Colon (tissue), 2 donors: ENCODE results near the gene EYA4.

ENCODE experiments used
- FAIRE-seq: peaks from 2 replicates; lab custom pipeline; 2012; peaks lifted over from hg19 to GRCh38; lab: Jason Lieb, UNC
- donor health status: control.
- donor health status: control.

The EYA4 gene, protein sequence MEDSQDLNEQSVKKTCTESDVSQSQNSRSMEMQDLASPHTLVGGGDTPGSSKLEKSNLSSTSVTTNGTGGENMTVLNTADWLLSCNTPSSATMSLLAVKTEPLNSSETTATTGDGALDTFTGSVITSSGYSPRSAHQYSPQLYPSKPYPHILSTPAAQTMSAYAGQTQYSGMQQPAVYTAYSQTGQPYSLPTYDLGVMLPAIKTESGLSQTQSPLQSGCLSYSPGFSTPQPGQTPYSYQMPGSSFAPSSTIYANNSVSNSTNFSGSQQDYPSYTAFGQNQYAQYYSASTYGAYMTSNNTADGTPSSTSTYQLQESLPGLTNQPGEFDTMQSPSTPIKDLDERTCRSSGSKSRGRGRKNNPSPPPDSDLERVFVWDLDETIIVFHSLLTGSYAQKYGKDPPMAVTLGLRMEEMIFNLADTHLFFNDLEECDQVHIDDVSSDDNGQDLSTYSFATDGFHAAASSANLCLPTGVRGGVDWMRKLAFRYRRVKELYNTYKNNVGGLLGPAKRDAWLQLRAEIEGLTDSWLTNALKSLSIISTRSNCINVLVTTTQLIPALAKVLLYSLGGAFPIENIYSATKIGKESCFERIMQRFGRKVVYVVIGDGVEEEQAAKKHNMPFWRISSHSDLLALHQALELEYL

DNA sequence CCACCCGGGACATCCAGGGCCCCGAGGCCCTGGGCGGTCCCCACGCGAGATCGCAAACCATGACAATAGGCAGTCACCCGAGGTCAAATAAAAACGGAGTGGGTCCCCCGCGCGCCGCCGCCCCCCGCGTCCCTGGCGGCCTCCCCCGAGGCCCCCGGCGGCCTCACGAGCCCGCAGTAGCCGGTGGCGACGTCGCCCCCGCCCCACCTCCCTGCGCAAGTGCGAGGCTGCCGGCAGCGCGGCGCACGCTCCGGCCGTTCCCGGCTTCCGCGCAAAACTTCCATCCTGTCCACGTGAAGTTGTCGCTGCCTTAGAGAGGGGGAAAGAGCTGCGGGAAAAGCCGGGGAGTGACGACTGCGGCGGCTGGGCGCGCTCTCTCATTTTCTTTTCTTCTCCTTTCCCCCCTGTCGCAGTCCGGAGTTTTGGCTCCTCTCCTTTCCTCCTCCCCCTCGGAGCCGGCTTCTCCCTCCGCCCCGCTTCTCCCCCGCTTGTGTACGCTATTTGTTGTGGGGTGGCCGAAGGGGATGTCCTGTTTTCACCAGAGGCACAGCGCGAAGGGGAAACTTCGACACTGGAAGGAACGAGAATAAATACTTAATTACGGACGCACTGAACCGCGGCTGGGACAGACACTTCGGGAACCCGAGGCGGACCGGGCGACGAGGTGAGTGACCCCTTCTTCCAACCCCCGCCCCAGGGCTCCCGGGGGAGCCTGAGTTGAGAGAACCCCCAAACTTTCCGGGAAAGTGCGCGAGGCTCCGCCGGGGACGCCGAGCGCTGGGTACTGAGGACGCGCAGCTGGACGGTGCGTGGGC, at the start of gene EYA4:
Gene EYA4 (plus strand): TSS at position 272 of the 815 bp plus-strand sequence. CDS start 33,424 bp downstream, outside the sequence.
- no peak for FAIRE-seq

DNA sequence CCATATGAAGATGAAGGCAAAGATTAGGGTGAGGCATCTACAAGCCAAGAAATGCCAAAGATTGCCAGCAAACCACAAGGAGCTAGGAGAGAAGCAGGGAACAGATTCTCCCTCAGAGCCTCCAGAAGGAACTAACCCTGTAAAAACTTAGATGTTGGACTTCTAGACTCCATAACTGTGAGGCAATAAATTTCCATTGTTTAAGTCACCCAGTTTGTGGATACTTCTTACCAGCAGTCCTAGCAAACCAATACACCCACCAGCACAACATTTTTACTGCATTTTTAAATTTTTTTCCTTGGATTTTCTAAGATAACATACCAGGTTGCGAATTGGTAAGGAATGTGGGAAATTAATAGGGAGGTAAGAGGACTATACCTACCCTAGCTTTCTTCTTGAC, 47.8 kb upstream of the EYA4 start:
- no peak for FAIRE-seq

DNA sequence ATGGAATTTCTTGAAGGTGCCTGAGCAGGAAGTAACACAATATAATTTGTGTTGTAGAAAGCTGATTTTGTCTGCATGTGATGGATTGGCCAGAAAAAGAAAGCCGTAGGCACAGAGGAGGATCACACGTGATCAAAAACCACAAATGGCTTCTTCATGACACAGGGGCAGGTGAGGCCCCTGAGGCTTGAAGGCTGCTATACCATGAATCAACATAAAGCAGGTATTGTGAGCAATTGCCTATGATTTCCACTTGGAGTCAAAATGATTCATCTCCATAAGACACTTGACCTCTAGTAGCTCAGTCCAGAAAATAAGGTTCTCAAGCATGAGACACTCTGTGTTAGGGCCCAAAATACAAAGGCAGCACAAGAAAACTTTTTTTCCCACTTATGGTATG, 42.4 kb upstream of the EYA4 start:
- FAIRE-seq, result no peak

DNA sequence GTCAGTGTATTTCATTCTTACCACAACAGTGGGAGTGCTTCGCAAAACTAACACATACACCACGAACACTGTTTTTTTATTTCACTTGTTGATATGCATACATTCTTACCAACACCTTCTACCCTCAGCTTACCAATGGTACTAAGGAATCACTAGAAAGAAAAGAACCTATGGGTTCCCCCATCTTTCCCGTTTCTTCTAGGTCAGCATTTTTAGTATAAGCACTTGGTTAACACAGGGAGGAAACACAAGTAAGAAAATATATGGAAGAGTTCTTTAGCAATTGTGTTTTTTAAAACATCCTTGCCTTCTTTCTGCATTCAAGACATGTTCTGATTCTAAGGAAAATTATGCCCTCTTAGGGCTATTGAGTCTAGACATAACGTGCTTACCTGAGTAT, 39.9 kb upstream of the EYA4 start:
- no peak for FAIRE-seq

DNA sequence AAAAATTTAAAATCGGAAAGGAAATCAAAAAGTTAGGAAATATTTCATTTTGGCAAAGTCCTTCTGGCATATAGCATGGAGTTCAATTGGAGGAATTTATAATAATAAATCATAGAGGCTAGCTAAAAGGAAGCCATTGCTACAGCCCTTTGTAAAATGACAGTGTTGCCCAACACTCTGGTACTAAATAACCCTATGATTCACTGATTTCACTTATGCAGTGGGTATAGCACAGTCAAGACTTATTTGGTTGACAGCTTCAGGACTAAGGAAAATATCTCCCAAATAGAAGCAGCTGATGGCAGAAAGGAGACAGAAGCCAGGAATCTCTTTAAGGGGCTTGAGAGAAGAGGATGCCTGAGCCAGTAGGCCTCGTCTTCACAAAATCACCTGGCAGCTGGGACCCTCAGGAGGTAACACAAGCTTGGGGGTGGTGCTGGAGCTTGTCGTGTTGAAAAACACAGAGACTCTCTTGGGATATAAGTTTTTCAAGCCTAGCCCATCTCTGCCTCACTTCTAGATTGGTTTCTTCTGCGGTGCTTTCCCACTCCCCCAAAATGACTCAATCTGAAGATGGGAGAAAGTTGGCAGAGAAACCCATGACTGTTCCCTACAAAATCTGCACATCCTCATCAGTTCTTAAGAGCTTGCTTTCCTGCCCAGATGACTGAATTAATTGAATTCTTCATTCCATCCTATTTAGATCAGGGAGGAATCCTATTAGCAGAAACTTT, 38.4 kb upstream of the EYA4 start:
- no peak for FAIRE-seq

DNA sequence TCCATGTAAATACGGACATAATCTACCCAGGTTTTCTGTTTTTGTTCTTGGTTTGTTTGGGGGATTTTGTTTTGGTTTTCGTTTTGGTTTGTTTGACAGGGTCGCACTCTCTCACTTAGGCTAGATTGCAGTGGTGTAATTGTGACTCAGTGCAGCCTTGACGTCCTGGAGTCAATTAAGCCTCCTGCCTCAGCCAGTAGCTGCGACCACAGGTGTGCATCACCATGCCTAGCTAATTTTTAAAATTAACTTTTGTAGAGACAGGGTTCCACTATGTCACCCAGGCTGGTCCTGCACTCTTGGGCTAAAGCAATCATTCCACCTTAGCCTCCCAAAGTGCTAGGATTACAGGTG, 37.8 kb upstream of the EYA4 start:
- no peak for FAIRE-seq

DNA sequence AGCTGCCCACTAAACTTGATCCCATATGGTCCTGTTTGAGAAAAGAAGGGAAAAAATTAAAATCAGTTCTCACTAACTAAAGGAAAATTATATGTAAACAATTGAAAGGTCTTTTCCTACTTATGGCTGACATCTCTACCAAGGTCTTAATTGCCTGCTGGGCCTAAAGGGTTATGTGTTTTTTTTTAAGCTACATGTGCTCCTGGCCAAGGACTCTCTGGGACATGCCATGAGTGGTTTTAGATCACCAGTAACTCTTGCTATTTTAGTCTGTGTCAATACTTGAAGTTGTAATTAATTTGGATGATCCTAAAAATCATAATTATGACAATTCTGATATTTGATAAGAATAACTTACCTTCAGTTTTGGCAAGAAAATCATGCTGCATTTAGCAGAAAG, 35.9 kb upstream of the EYA4 start:
- FAIRE-seq, result no peak

DNA sequence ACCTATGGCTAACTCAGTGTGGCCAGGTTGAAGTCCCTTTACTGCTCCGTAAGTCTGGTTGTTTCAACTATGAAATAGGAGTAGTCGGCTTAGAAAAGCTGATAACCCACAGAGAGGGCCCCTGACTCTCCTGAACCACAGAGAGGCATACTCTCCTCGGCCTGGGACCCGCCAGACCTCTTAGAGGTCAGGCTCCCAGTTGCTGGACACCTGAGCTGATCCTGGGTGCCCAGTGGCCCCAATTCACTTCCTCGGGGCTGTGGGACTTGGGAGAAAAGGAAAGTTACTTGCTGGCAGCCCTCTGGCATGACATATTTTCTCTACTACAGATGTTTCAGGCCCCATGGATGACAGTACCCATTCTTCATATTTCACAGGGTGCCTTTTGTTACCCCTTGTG, 34.2 kb upstream of the EYA4 start:
- FAIRE-seq, result no peak

DNA sequence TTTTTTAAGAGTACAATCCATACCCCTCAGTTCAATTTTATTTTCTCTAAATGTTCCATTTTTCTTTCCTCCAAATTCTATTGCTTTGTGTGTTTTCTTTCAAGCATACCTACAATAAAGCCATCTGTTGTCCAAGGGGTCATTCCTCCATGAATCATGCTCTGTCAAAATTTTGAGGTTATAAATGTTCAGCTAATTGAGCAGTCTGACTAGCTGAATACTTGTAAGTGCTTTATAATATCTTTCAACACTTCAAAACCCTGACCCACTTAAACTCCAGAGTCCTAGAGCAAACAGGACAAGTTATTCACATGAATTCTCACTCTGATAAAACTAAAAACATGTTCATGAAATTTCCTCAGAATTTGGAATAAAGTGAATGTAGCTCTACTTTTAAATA, 33.4 kb upstream of the EYA4 start:
- no peak for FAIRE-seq

DNA sequence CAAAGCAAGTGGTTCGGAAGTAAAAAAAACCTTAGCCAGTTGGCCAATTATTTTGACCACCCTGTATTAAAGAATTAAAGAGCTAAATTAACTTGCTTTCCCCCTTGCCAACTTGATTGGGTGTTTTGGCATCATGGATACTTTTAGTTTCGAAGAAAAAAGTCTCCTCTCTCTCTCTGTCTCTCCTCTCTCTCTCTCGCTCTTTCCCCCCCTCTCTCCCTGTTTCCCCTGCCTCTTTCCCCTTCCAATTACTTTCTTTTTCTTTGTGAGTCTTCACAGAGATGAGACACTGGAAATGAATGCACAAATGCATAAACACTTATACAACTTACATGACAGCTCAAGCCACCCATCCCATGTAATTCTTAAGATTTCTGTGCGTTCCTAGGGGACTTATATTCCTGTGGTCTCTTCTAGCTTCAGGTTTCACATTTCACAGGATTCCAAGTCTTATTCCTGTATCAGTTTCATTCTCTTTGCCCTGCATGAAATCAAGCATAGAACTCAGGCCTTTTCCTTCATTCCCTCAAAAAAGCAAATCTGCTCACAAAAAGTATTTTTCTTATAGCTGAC, 32.9 kb upstream of the EYA4 start:
- no peak for FAIRE-seq

DNA sequence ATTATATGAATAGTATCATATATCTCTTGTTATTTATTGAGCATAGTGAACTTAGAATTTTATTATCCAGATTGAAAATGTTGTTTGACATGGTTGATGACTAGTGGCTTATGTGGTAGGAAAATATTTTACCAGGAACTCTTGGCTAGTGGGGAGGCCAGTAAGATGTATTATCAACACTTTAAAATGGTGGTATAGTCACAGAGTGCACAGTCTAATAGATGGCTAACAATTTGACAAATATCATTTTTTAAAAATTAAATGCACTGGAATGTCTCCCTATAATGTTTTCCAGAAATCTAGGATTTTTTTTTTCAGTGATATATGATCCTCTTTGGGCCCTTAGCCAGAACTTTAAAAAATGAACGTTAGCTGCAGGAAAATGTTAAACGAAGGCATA, 26.9 kb upstream of the EYA4 start:
- no peak for FAIRE-seq

DNA sequence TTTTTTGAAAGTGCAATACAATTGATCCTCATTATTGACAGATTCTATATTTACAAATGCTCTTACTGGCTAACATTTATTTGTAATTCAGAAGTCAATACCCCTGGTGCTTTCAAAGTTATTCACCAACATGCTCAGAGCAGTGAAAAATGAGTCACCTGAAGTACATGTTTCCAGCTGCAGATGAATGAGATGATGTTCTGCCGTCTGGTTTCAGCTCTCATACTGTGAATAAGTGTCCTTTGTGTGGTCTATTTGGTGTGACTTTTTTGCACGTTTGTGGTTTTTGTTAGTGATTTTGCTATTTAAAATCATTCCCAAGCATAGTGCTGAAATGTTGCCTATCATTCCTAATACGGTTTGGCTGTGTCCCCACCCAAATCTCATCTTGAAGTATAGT, 22.3 kb upstream of the EYA4 start:
- no peak for FAIRE-seq

DNA sequence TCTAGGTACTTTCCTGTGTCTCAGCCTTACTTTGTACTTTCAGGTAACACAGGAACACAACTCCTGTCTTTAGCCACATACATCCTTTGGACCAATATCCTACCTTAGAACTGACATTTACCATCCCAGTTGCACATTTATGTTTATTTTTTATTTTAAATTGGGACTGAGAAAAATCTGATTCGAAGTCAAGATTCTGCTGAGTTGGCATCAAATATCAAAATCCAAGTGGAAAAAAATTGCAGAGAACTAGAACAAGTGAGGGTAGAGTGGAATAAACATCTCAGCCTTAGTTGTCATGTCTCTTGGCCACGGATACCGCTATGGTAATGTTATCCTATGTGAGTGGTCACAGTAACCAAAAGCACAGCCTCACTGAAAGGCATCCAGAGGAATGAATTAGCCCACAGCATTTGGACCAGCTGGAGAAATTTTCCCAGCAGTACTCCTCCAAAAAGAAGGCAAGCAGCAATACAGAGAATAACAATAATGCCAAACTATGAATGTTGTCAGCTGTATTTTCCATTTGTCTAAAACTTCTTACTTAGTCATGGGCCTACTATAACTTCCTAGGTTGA, 17.6 kb upstream of the EYA4 start:
- FAIRE-seq, result no peak

DNA sequence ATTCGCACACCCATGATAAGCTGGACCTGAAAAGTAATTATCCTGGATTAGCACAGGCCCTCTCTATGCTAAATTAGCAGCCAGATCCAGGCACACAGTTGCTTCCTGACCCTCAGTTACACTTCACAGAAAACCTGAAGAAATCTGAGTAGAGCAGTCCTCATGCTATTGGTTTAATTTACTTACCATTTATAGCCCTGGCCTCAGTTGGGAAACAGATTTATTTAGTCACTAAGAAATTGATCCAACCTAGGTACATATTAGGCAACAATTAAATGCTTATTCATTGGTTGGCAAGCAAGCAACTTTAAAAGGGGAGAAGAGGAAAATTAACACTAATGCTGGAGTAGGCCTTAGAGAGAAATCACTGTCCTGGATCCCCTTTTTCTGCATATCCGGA, 15.6 kb upstream of the EYA4 start:
- no peak for FAIRE-seq

DNA sequence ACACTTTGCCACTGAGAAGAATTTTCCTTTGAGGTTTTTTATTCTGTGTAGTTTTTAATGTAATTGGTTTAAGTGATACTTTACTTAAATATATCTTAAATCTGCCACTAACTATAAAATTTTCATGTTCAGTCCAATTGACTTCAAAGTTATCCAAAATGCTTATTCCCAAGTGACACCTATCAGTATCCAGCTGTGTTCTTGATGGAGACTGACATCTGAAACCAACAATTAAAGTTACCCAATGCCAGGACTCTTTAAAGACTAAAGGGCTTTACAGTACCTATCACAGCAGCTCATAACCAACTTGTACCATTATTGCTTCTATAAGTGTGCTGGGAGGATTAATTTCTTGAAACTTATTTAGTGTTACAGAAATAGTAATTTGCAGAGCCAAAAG, 13.8 kb upstream of the EYA4 start:
- no peak for FAIRE-seq

DNA sequence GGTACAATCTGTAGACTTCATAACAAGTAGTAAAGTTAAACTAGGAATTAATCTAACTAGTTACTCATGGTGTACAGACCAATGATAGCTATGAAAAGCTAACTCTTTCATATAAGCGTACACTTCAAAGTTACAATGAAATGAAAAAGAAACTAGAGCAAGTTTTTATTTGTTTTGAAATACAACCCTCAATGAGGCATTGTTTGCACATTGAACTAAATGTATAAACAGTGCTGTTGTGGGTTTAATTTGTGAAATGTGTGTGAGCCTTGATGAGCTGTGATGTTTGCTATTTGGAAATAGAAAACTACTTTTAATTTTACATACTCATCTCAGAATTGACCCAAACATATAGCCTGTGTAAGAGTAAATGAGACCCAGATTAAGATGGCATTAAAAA, 11.1 kb upstream of the EYA4 start:
- no peak for FAIRE-seq

DNA sequence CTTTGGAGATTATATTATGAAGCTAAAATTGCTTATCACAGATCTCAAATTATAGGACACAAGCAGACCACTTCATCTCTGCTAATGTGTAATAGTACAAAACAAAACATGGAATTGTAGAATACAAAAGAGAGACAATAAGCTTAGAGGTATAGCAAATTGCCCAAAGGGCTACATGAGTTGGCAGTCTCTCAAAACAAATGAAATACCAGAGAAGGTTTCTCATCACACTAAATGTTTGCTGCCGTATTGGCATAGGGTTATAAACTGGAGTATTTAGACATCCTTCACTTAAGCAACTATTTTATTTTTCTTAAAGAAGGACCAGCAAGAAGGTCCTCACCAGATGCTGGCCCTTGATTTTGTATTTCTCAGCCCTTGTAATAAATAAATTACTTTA, 5.9 kb upstream of the EYA4 start:
- no peak for FAIRE-seq

DNA sequence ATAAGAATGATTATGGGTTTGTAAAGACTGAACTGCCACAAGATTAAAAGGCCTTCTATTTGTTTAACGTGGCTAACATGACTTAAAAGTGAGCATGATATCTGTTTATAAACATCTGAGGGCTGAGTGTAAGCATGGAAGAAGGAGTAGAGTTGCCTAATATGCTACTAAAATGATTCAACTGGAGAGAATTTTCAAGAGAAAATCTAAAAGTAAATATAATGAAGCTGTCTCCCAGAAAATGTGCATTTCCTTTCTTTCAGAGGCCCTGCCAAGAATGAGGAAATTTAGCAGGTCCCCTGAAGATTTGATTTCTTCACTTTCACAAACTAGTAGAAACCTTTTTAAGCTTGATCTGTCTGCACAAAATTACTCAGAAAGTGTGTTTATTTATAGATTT, 4.2 kb upstream of the EYA4 start:
- no peak for FAIRE-seq

DNA sequence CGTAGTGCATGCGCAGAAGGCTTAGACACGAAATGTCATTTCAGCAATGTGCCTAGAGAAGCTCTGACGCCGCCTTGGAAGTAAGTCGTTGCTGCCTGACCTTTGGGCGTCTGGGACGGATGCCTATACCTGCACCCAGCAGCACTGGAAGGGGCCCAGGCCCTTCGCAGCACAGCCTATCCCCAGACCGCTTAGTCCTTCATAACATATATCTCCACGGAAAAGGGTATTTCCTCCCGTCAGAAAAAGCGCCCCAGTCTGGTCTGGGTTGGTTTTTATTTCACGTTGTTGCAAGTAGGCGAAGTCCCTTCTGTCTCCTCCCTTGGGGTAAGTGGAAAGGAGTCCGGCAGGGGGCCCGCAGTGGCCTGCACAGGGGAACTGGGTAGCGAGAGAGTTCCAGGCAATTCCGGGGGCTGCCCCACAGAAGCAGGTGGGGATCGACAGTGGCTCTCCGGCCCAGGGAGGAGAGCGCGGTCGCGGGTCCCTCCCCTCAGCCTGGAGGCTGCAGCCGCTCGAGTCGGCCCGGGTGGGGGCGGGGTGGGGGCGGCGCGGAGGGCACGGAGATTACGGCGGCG, 559 bp upstream of the EYA4 start:
- no peak for FAIRE-seq

DNA sequence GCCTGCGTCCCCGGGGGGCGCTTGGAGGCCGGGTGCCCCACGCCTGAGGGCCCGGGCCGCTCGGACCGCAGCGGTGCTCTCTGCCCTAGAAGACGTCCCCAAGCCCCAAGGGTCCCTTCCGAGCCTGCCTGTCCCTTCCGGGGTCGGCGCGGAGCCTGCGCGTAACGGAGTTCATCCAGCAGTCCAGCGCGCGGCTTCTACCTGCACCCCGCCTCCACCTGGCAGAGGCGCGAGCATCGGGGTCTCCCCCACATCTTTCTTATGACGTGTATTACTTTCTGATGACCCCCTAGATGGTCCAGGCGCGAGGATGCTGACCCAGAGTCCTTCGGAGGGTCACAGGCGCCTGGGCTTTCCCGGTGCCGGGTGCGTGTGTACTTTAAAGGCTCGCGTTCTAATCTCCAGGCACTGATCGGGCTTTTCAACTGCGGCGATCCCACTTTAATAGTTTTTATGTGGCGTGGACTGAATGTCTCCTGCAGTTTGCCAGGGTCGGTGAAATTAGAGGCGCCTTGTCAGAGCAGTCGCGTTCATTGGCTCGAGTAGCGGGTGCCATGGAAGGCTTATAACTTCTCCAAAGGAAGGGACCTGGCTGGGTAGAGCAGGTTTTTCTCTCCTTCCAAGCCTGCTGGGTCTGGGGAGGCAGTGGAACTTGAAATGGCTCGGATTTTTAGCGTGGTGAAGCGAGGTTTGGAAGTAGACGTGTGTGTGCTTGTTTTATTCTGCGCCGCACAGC, 912 bp downstream of the EYA4 start:
- FAIRE-seq, result no peak
